ENCODE data around the gene EPS8.

The EPS8 gene

GRCh38 chr12:15712823-15713660 lies 76.1 kb downstream of the EPS8 start:
- DNase-seq = no peak

- DNase-seq = no peak
Observed at GRCh38 chr12:15712160-15712559, 77.0 kb downstream of the EPS8 start.

GRCh38 chr12:15710860-15711510 lies 78.2 kb downstream of the EPS8 start:
- no peak for DNase-seq

- no peak for DNase-seq
Observed at GRCh38 chr12:15709551-15709950, 79.6 kb downstream of the EPS8 start.

- DNase-seq = no peak
Observed at GRCh38 chr12:15708396-15709076, 80.7 kb downstream of the EPS8 start.

GRCh38 chr12:15707516-15708199 lies 81.5 kb downstream of the EPS8 start:
- no peak for DNase-seq

GRCh38 chr12:15706010-15706676 lies 83.0 kb downstream of the EPS8 start:
- no peak for DNase-seq

- DNase-seq = no peak
Observed at GRCh38 chr12:15705606-15706005, 83.6 kb downstream of the EPS8 start.

GRCh38 chr12:15702276-15702675 lies 86.9 kb downstream of the EPS8 start:
- DNase-seq = no peak

- DNase-seq = no peak
Observed at GRCh38 chr12:15701631-15702156, 87.5 kb downstream of the EPS8 start.

GRCh38 chr12:15701206-15701605 lies 88.0 kb downstream of the EPS8 start:
- no peak for DNase-seq

GRCh38 chr12:15700595-15700994 lies 88.6 kb downstream of the EPS8 start:
- no peak for DNase-seq

GRCh38 chr12:15699886-15700285 lies 89.3 kb downstream of the EPS8 start:
- no peak for DNase-seq

- no peak for DNase-seq
Observed at GRCh38 chr12:15698377-15698871, 90.8 kb downstream of the EPS8 start.

- no peak for DNase-seq
Observed at GRCh38 chr12:15697201-15697600, 92.0 kb downstream of the EPS8 start.

- DNase-seq = no peak
Observed at GRCh38 chr12:15693228-15693911, 95.8 kb downstream of the EPS8 start.

- DNase-seq = no peak
Observed at GRCh38 chr12:15691388-15691787, 97.8 kb downstream of the EPS8 start.

GRCh38 chr12:15690320-15690719 lies 98.9 kb downstream of the EPS8 start:
- DNase-seq = no peak

GRCh38 chr12:15689751-15690191 lies 99.4 kb downstream of the EPS8 start:
- DNase-seq = no peak

- DNase-seq = no peak
Observed at GRCh38 chr12:15688838-15689625, 100.2 kb downstream of the EPS8 start.
